Hematopoietic multipotent progenitor cell treated with erythropoietin and hydrocortisone succinate and interleukin-3 and kit ligand, for 15 days (in vitro differentiated cells): ENCODE measurements around the gene KIAA1210.
"Not testable (repeated sequence)": the region's sequence is repeated elsewhere in the genome, so short reads cannot be mapped to it uniquely, and the experiment has no call there.

ENCODE experiments used
- DNase-seq: peaks from one replicate; pipeline ENCODE4 v3.0.0-alpha.2; 2015; ENCODE audit warnings: low spot score

Gene KIAA1210

GRCh38 chrX:119036107-119037029 lies 91.2 kb downstream of the KIAA1210 start:
- no peak for DNase-seq

GRCh38 chrX:119030990-119031389 lies 96.6 kb downstream of the KIAA1210 start:
- DNase-seq, result no peak

- not testable (repeated sequence) for DNase-seq
Observed at GRCh38 chrX:119029656-119030055, 98.0 kb downstream of the KIAA1210 start.

- DNase-seq, result no peak
Observed at GRCh38 chrX:119028733-119029330, 98.8 kb downstream of the KIAA1210 start.
